IPS DF 6.9 (cell line): ENCODE measurements around the gene GSC2.

Experiments used
- DNase-seq: peaks from one replicate; pipeline ENCODE4 v3.0.0-alpha.2; 2013; ENCODE audit warnings: low read depth, low spot score
- H3K27ac ChIP-seq: one replicate; pipeline ENCODE4 v1.5.1; 2013; ENCODE audit warnings: low read length, control low read depth
- H3K27me3 ChIP-seq: 2 replicates; pipeline ENCODE4 v1.6.1; 2013; ENCODE audit warnings: mild to moderate bottlenecking, low read length; ENCODE audit not compliant: control insufficient read depth, insufficient read depth
- H3K36me3 ChIP-seq: 2 replicates; pipeline ENCODE4 v1.6.1; 2013; ENCODE audit warnings: low read length; ENCODE audit not compliant: control insufficient read depth, insufficient read depth
- H3K4me1 ChIP-seq: 2 replicates; pipeline ENCODE4 v1.6.1; 2013; ENCODE audit warnings: low read length; ENCODE audit not compliant: control insufficient read depth, insufficient read depth
- H3K4me3 ChIP-seq: 2 replicates; pipeline ENCODE4 v1.5.1; 2013; ENCODE audit warnings: mild to moderate bottlenecking, low read length
- H3K9me3 ChIP-seq: 2 replicates; pipeline ENCODE4 v1.6.1; 2013; ENCODE audit warnings: low read length, inconsistent platforms; ENCODE audit not compliant: control insufficient read depth, insufficient read depth
- WGBS: extraction: QIAGEN DNeasy Blood & Tissue Kit; methylation state at CpG from one replicate; pipeline ENCODE4 v1.1.7; 2013; ENCODE audit warnings: mixed read lengths, missing lambda C conversion rate; ENCODE audit not compliant: insufficient read length, insufficient coverage; 5-methylcytosine and 5-hydroxymethylcytosine counted together

GSC2 gene

GRCh38 chr22:19151329-19152191 lies 1.5 kb upstream of the GSC2 start:
- Histone ChIP-seq H3K27me3 (peaks cover 47% of the 10 kb centered on the region), H3K27ac (no peak overlapping the region)

GRCh38 chr22:19150482-19151328 lies 613 bp upstream of the GSC2 start:
- no peak overlapping the region for H3K4me3 ChIP-seq
- H3K9me3 ChIP-seq = no peaks in the 10 kb centered on the region
- no peak for DNase-seq
- H3K27ac ChIP-seq = no peak overlapping the region
- H3K36me3 ChIP-seq = no peaks in the 10 kb centered on the region
- peaks cover 3% of the 10 kb centered on the region; the same call in 1 of the 2 replicates for H3K4me1 ChIP-seq
- peaks cover 47% of the 10 kb centered on the region for H3K27me3 ChIP-seq
- WGBS = no CpG with 5 or more reads among the region's 68 CpGs

More at GRCh38 chr22:19151329-19152191, 1.5 kb upstream of the GSC2 start:
- no peak overlapping the region for H3K4me3 ChIP-seq
- DNase-seq = no peak
- no peaks in the 10 kb centered on the region for H3K9me3 ChIP-seq
- peaks cover 3% of the 10 kb centered on the region; the same call in 1 of the 2 replicates for H3K4me1 ChIP-seq
- no peaks in the 10 kb centered on the region for H3K36me3 ChIP-seq
- WGBS = no CpG with 5 or more reads among the region's 10 CpGs

GRCh38 chr22:19149047-19149883 lies 827 bp downstream of the GSC2 start:
- H3K27me3 ChIP-seq = peaks cover 47% of the 10 kb centered on the region
- H3K9me3 ChIP-seq = no peaks in the 10 kb centered on the region
- DNase-seq = no peak
- no CpG with 5 or more reads among the region's 92 CpGs for WGBS
- H3K4me3 ChIP-seq = peak overlapping the region; percentile 14; the same call in 1 of the 2 replicates
- no peaks in the 10 kb centered on the region for H3K36me3 ChIP-seq
- H3K4me1 ChIP-seq = peaks cover 3% of the 10 kb centered on the region; the same call in 1 of the 2 replicates
- H3K27ac ChIP-seq = no peak overlapping the region

- Histone ChIP-seq H3K4me1 (peaks cover 3% of the 10 kb centered on the region; the same call in 1 of the 2 replicates), H3K27ac (no peak overlapping the region), H3K9me3 (no peaks in the 10 kb centered on the region), H3K36me3 (no peaks in the 10 kb centered on the region), H3K27me3 (peaks cover 47% of the 10 kb centered on the region), H3K4me3 (no peak overlapping the region; the same call in 1 of the 2 replicates)
- no CpG with 5 or more reads among the region's 33 CpGs for WGBS
- no peak for DNase-seq
Observed at GRCh38 chr22:19148417-19149046, 1.6 kb downstream of the GSC2 start.

- no CpG with 5 or more reads among the region's 9 CpGs for WGBS
- H3K27me3 ChIP-seq = peaks cover 42% of the 10 kb centered on the region
Observed at GRCh38 chr22:19147195-19147780, 2.8 kb downstream of the GSC2 start.

GRCh38 chr22:19146215-19146968 lies 3.7 kb downstream of the GSC2 start:
- Histone ChIP-seq H3K9me3 (no peaks in the 10 kb centered on the region), H3K4me3 (no peak overlapping the region), H3K36me3 (peaks cover 7% of the 10 kb centered on the region), H3K27ac (no peak overlapping the region), H3K4me1 (peaks cover 3% of the 10 kb centered on the region; the same call in 1 of the 2 replicates), H3K27me3 (peaks cover 34% of the 10 kb centered on the region)
- WGBS = no CpG with 5 or more reads among the region's 11 CpGs
- no peak for DNase-seq

More at GRCh38 chr22:19147195-19147780, 2.8 kb downstream of the GSC2 start:
- Histone ChIP-seq H3K4me3 (no peak overlapping the region), H3K9me3 (no peaks in the 10 kb centered on the region), H3K36me3 (peaks cover 4% of the 10 kb centered on the region), H3K27ac (no peak overlapping the region), H3K4me1 (peaks cover 3% of the 10 kb centered on the region; the same call in 1 of the 2 replicates)
- DNase-seq = no peak

DNA sequence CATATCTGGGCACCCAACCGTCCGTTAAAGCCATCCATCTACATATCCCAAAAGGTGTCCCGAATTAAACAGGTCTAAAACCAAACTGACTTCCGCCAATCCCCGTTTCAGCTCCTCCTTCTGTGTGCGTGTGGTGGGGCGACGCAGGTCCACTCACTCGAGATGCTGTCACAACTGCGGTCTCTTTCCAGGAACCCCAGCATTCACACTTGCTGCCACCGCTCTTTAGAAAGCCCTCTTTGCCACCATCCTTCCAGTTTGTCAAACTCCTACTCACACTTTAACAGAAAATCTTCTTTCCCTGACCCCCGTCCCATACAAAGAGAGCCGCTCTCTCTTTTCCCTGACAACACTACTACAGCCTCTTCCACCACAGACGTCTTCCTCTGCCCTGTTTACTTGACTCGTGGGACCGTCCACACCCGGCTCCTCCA lies 6.1 kb downstream of the GSC2 start:
- peaks cover 15% of the 10 kb centered on the region for H3K36me3 ChIP-seq
- peak overlapping the region; percentile 91 for H3K4me3 ChIP-seq
- H3K27me3 ChIP-seq = peaks cover 16% of the 10 kb centered on the region; the same call in 1 of the 2 replicates
- no peak overlapping the region for H3K27ac ChIP-seq
- no peak for DNase-seq
- no peaks in the 10 kb centered on the region for H3K9me3 ChIP-seq
- peaks cover 3% of the 10 kb centered on the region; the same call in 1 of the 2 replicates for H3K4me1 ChIP-seq
- WGBS = no CpG with 5 or more reads among the region's 17 CpGs

GRCh38 chr22:19143212-19143611 lies 6.9 kb downstream of the GSC2 start:
- Histone ChIP-seq H3K27ac (no peak overlapping the region), H3K36me3 (peaks cover 21% of the 10 kb centered on the region), H3K27me3 (peaks cover 8% of the 10 kb centered on the region; the same call in 1 of the 2 replicates), H3K9me3 (no peaks in the 10 kb centered on the region), H3K4me1 (peaks cover 3% of the 10 kb centered on the region; the same call in 1 of the 2 replicates), H3K4me3 (no peak overlapping the region)
- WGBS = no CpG with 5 or more reads among the region's 5 CpGs
- DNase-seq = no peak

- Histone ChIP-seq H3K4me1 (peaks cover 2% of the 10 kb centered on the region; the same call in 1 of the 2 replicates), H3K27me3 (peaks cover under 1% of the 10 kb centered on the region; the same call in 1 of the 2 replicates), H3K4me3 (no peak overlapping the region), H3K36me3 (peaks cover 26% of the 10 kb centered on the region), H3K27ac (no peak overlapping the region), H3K9me3 (no peaks in the 10 kb centered on the region)
- no CpG with 5 or more reads among the region's 9 CpGs for WGBS
- no peak for DNase-seq
Observed at GRCh38 chr22:19142394-19142793, 7.7 kb downstream of the GSC2 start.
